ENCODE results near the gene CCL3.
"Not testable (repeated sequence)": the region's sequence is repeated elsewhere in the genome, so short reads cannot be mapped to it uniquely, and the experiment has no call there.

The CCL3 gene

GRCh38 chr17:36112572-36112971, 22.6 kb upstream of the CCL3 start:
- H3K4me3 ChIP-seq (ENCODE audit: low read depth, low read length) = no peak overlapping the region
- TF ChIP-seq CTCF (IDR thresholded peaks at IDR 0.05; ENCODE audit: low read depth, low read length) = no peak

- H3K4me3 ChIP-seq (ENCODE audit: low read depth, low read length) = no peak overlapping the region
- TF ChIP-seq CTCF (IDR thresholded peaks at IDR 0.05; ENCODE audit: low read depth, low read length) = no peak
These were observed 21.1 kb upstream of the CCL3 start for GRCh38 chr17:36111068-36111490.

- H3K4me3 ChIP-seq (ENCODE audit: low read depth, low read length) = not testable (repeated sequence)
These were observed 18.3 kb upstream of the CCL3 start for GRCh38 chr17:36108265-36108664.

- no peak for TF ChIP-seq CTCF (IDR thresholded peaks at IDR 0.05; ENCODE audit: low read depth, low read length)
These were observed 17.7 kb upstream of the CCL3 start for GRCh38 chr17:36107660-36108059.

GRCh38 chr17:36106493-36106835, 16.5 kb upstream of the CCL3 start:
- no peak overlapping the region for H3K4me3 ChIP-seq (ENCODE audit: low read depth, low read length)
- TF ChIP-seq CTCF (IDR thresholded peaks at IDR 0.05; ENCODE audit: low read depth, low read length) = no peak

More at GRCh38 chr17:36107660-36108059, 17.7 kb upstream of the CCL3 start:
- no peak overlapping the region for H3K4me3 ChIP-seq (ENCODE audit: low read depth, low read length)

- H3K4me3 ChIP-seq (ENCODE audit: low read depth, low read length) = no peak overlapping the region
- TF ChIP-seq CTCF (IDR thresholded peaks at IDR 0.05; ENCODE audit: low read depth, low read length) = no peak
These were observed 16.0 kb upstream of the CCL3 start for GRCh38 chr17:36105781-36106492.

GRCh38 chr17:36104701-36105181, 14.8 kb upstream of the CCL3 start:
- no peak for TF ChIP-seq CTCF (IDR thresholded peaks at IDR 0.05; ENCODE audit: low read depth, low read length)
- H3K4me3 ChIP-seq (ENCODE audit: low read depth, low read length) = no peak overlapping the region

GRCh38 chr17:36104246-36104645, 14.3 kb upstream of the CCL3 start:
- H3K4me3 ChIP-seq (ENCODE audit: low read depth, low read length) = not testable (repeated sequence)

- not testable (repeated sequence) for H3K4me3 ChIP-seq (ENCODE audit: low read depth, low read length)
These were observed 13.5 kb upstream of the CCL3 start, which contains the start of gene CCL4 for GRCh38 chr17:36103401-36103975. CCL4 (plus strand) TSS chr17:36103827; CDS start chr17:36103906, 79 bp downstream.

- not testable (repeated sequence) for H3K4me3 ChIP-seq (ENCODE audit: low read depth, low read length)
These were observed 9.1 kb upstream of the CCL3 start for GRCh38 chr17:36099004-36099403.
